Stimulated activated naive CD4-positive, alpha-beta T cell (primary cell): ENCODE measurements around the gene SPAG6.

Source experiments
- DNase-seq, 6 experiments: peaks; one replicate each; lab custom pipeline; 2025; lab: John Stamatoyannopoulos, UW

SPAG6 gene

DNA sequence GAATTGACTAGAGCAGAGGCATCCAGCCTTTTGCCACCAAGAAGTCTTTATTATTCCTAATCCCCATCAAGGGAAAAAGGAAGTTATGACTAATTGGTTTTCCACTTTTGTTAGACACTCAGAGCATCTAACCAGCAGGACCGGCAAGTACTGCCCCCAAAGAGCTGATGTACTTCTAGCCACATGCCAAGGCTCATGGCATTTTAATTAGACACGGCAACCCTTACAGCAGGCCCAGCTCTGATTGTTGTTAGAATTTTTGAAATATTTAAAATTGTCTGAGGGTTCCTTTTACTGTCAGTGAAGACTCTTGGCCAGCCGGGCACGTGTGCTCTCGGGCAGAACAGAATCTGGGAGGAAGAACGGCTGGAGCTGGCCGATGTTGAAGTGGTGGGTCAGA lies 114.8 kb downstream of the SPAG6 start:
- DNase-seq, result no peak

DNA sequence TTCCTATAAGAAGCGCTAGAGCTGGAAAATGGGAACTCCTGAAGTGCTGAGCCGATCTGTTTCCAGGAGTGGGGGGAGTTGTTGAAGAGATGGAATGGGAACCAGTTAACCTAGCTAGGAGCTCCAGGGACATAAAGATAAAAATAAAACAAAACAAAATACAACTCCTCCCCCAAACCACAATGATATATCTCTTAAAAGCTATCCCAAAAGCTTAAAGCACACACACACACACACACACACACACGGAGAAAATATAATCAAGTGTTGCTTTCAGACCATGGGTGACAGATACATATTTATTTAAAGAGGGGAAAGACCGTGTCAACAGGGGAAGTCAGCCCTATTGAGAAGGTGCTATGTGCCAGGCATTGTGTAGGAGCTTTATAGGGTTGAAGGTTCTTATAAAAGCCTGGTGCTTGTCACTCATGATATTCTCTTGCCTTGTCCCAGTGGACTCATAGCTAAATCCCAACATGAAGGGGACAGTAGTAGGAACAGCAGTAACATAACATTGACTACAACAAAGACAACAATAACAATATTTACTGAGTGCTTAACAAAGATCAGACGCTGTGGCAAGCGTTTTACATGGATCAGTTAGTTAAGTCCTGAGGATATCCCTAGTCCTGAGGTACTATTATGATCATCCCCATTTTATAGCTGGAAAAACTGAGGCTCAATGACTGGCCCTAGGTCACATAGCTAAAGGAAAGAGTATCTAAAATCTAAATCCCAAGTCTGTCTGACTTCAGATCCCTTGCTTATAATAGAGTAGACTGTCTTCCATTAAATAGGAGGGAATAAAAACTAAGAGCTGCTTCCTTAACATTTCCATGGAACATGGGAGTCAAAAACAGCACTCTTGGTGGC lies 115.5 kb downstream of the SPAG6 start:
- DNase-seq, result no peak

DNA sequence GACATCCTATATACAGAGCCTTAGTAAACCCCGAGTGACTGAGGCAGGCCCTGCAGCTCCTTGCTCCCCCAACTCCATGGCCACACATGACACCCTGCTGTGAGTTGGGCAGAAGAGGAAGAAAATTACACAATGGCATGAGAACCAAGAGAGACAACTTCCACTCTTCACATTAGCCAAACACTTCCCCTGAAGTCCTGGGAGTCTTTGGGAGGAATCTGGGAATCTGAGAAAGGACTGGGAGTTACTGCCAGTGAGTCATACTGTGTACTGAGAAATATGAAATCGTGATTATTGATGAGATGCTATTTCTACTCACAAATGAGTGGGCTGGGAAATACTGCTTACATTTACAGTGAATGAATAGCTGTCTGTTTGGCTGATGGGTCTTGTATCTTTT lies 116.6 kb downstream of the SPAG6 start:
- DNase-seq, result no peak

DNA sequence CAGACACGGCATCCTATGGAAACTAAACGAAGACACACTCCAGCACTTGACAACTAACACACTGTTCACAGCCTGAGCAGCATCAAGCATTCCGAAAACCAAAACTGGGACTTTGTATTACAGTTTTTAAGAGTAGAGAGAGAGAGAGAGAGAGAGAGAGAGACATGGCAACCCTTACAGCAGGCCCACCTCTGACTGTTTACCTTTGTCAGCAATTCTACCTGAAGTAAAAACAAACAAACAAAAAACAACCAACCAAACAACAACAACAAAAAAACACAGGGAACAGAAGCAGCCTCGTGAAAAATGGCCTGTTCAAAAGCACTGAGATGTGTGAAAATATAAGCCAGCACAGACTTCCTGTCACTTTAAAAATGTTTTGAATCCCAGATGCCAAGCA lies 118.0 kb downstream of the SPAG6 start:
- no peak for DNase-seq

DNA sequence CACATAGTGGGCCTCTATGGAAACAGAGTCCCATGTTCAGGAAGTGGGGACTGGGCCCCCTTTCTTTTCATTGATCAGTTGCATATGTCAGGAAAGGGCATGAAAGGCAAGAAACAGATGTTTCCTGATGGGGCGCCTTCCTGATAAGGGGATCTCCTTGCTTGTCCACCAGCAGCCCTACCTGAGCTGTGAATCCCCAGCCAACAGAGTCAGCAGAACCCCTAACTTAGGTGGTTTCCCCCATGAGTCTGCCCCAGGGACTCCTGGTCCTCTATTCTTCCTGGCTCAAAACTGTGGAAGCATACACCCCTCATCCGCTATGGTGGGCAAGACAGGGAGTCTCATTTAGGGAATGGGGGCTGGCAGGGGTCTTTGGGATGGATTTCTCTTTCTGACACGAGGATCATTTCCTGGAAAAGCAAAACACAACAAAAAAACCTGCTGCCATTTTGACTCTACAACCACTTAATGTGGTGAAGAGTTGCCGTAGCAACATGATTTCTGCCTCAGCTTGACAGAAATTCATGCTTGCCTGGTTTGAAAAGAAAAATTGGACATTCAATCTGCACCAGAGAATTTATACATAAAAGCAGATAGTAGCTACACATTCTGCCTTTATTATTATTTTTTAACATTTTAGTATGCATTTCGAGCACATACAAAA lies 119.8 kb downstream of the SPAG6 start:
- DNase-seq, result no peak

DNA sequence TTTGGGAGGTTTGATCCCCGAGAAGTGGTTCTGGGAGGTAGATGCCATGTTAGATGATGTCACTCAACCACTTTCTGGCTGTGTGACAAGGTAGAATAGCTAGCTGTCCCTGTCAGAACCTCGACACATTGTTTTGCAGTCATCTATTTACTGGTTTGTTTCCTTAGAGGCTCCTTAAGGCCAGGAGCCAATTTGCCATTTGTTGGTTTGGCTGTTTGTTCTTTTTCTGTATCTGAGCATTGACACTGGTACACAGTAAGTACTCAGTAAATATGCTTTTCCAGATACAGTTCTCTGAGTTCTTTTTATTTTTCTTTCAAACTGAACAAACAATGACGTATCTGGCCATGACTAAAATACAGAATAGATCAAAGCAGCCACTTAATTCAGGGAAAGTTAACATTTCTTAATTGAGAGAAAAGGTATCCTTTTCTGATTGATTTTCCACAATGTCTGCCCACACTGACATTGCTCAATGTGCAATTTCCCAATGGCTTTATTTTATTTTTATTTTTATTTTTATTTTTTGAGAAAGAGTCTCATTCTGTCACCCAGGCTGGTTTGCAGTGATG lies 121.6 kb downstream of the SPAG6 start:
- no peak for DNase-seq
